DND-41 (cell line): ENCODE data around the gene HOGA1.

Source experiments
- EZH2 ChIP-seq: IDR thresholded peaks from 3 replicates; pipeline ENCODE4 v1.6.1; 2012; ENCODE audit warnings: borderline replicate concordance, low read depth, mild to moderate bottlenecking, moderate library complexity, low read length, inconsistent platforms; ENCODE audit not compliant: severe bottlenecking
- TF ChIP-seq, protein P1 (sequence below): IDR thresholded peaks from 2 replicates; pipeline ENCODE4 v1.5.1; 2012; ENCODE audit warnings: borderline replicate concordance, low read length, moderate library complexity, mild to moderate bottlenecking; ENCODE audit not compliant: poor library complexity, severe bottlenecking; ENCODE audit errors: extremely low read depth

DNA sequence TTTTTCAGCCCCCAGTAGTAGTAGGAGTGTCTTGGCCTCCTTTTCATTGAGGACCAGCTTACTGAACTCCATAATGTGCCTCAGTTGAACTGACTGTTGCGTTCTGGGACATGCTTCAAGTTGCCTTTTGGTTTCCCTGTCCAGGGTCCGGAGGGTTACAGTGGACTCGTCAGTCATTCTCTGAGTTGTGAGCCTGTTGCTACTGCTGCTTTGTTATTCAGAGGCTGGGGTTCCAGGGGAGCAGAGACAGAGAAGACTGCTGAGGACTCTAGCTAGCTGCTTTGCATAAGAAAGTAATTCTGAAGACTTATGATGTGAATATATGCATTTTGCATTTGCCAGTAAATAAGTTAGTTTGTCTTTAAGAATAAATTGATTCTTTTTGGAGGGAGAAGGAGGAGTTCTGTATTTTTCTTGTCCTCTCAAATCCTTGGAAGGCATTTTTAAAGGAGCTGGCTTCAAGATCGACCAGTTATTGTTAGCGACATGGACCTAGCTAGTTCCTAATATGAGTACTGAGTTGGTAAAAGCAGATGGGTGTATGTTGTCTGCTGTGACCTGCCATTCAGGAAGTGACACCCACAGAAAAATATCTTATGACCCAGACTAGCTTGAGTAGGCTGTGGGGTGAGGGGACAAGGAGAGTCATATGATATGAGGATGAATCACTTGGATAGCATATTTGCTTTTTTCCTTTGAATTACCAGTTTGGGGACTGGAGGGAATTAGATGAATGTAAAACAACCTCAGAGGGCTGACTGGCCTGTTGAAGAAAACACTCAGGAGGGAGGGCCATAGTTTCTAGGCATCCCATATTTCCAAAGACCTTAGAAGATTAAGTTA, 64.6 kb downstream of the HOGA1 start:
- TF ChIP-seq EZH2 = no peak
- TF ChIP-seq, protein P1, sequence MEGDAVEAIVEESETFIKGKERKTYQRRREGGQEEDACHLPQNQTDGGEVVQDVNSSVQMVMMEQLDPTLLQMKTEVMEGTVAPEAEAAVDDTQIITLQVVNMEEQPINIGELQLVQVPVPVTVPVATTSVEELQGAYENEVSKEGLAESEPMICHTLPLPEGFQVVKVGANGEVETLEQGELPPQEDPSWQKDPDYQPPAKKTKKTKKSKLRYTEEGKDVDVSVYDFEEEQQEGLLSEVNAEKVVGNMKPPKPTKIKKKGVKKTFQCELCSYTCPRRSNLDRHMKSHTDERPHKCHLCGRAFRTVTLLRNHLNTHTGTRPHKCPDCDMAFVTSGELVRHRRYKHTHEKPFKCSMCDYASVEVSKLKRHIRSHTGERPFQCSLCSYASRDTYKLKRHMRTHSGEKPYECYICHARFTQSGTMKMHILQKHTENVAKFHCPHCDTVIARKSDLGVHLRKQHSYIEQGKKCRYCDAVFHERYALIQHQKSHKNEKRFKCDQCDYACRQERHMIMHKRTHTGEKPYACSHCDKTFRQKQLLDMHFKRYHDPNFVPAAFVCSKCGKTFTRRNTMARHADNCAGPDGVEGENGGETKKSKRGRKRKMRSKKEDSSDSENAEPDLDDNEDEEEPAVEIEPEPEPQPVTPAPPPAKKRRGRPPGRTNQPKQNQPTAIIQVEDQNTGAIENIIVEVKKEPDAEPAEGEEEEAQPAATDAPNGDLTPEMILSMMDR = no peak
